Measurements from ENCODE around the gene SGTA. TPM values are rescaled to one million over a fixed set of nuclear protein-coding genes. Genes with fewer than 3 reads are reported as not detected.

The SGTA gene, protein sequence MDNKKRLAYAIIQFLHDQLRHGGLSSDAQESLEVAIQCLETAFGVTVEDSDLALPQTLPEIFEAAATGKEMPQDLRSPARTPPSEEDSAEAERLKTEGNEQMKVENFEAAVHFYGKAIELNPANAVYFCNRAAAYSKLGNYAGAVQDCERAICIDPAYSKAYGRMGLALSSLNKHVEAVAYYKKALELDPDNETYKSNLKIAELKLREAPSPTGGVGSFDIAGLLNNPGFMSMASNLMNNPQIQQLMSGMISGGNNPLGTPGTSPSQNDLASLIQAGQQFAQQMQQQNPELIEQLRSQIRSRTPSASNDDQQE
- 53.5 and 114 TPM in 2 replicates for total RNA-seq (2011; cell fraction: chromatin; rRNA removed; ENCODE audit: low replicate concordance)
- 73.2 and 78.7 TPM in 2 replicates for total RNA-seq (2011; cell fraction: nucleolus; rRNA removed)
- 57.0 and 59.8 TPM in 2 replicates for total RNA-seq (2011; cell fraction: nucleoplasm; rRNA removed)
- 73.2 and 106 TPM in 2 replicates for total RNA-seq (2014; rRNA removed)
- 16.2 and 18.1 TPM in 2 replicates for total RNA-seq (2014; rRNA removed; fragmentation: Illumina TruSeq; extraction: Trizol)
- 49.9 and 50.8 TPM in 2 replicates for total RNA-seq (2015; rRNA removed; fragmentation: Illumina TruSeq; extraction: Trizol)
- 106 and 110 TPM in 2 replicates for total RNA-seq (2021)
- 44.5 and 67.3 TPM in 2 replicates for polyA plus RNA-seq (2011; rRNA removed)
- polyA plus RNA-seq (2011; cell fraction: cytosol; rRNA removed) = 73.0 and 146 TPM in 2 replicates
- polyA plus RNA-seq (2011; cell fraction: nucleus; rRNA removed) = 65.8 and 104 TPM in 2 replicates
- 77.3 and 87.1 TPM in 2 replicates for polyA plus RNA-seq (2012)
- polyA plus RNA-seq (2014; fragmentation: Illumina TruSeq; extraction: Trizol) = 72.3 and 101 TPM in 2 replicates
- polyA plus RNA-seq (2014; fragmentation: Nextera tagmentation; extraction: Ambion mirVana) = 1 to 10 TPM; 1.4 to 4.8 TPM
- polyA plus RNA-seq (2014; rRNA removed) = 87.3 and 89.9 TPM in 2 replicates
- polyA minus RNA-seq (2011; rRNA and poly(A)+ RNA removed) = 10.3 and 19.1 TPM in 2 replicates
- polyA minus RNA-seq (2011; cell fraction: cytosol; rRNA and poly(A)+ RNA removed) = 38.4 and 40.7 TPM in 2 replicates
- 17.5 and 20.0 TPM in 2 replicates for polyA minus RNA-seq (2011; cell fraction: nucleus; rRNA and poly(A)+ RNA removed)
- Bru-seq, nascent RNA = percentile 77 among the genes with signal in this experiment
- percentile 82 among the genes with signal in this experiment for BruChase-seq, experiment 1, labeled RNA remaining after a 2-hour chase
- BruChase-seq, experiment 2, labeled RNA remaining after a 6-hour chase = percentile 86 among the genes with signal in this experiment
- long read RNA-seq, experiment 1, transcript SGTA-201 (12 exons, 2,330 nt) = major isoform, 234 of 651 reads
- long read RNA-seq, experiment 1, partial matches to known transcripts = 157 of 651 reads
- long read RNA-seq, experiment 1, other reads (novel, unspliced or antisense) = 258 of 651 reads
- long read RNA-seq, experiment 2, transcript SGTA-201 (12 exons, 2,330 nt) = major isoform, 75 of 154 reads
- long read RNA-seq, experiment 2, partial matches to known transcripts = 34 of 154 reads
- long read RNA-seq, experiment 2, other reads (novel, unspliced or antisense) = 42 of 154 reads
- long read RNA-seq, experiment 3, transcript SGTA-201 (12 exons, 2,330 nt) = major isoform, 138 of 174 reads
- long read RNA-seq, experiment 3, partial matches to known transcripts = 23 of 174 reads
- long read RNA-seq, experiment 3, other reads (novel, unspliced or antisense) = 13 of 174 reads

GRCh38 chr19:2782936-2783780 is at the start of gene SGTA:
TSS of gene SGTA (minus strand) at chr19:2783273. CDS start at chr19:2769068, 14,205 bp downstream.
- in situ Hi-C loops (cut with MboI) = no loop called here
- H3K4me1 ChIP-seq (replicated peaks in 1 of 2; ENCODE audit: control insufficient read depth in 2 of 2, insufficient read depth in 2 of 2, low read length in 2 of 2) = peaks cover 13 to 51% of the 10 kb centered on the region in 2 experiments; a peak in 4 of 5 replicates
- intact Hi-C loops (cut with micrococcal nuclease) = loop anchor here (1.0 kb wide), 1 partner anchor 43 kb away; the partner anchor contains the start of gene SLC39A3
- peak within 1 kb of the TSS; percentile 93 for H3K27ac ChIP-seq (ENCODE audit: extremely low read depth, low read depth, low read length)
- DNase-seq (ENCODE audit: extremely low read depth in 1 of 4, low spot score in 3 of 4) (peak; percentile 90 to 99 (median 94)), FAIRE-seq (peak; percentile 99), ATAC-seq (peak; percentile 87)
- H3K36me3 ChIP-seq (ENCODE audit: control insufficient read depth, insufficient read depth, low read length) = peaks cover 53% of the 10 kb centered on the region; the same call in 2 of the 3 replicates
- H3K9me3 ChIP-seq (replicated peaks; ENCODE audit: control insufficient read depth, insufficient read depth, low read depth, low read length) = no peaks in the 10 kb centered on the region
- peak within 1 kb of the TSS; percentile 95 for H3K4me2 ChIP-seq (ENCODE audit: insufficient read depth, low read length)
- under 1% methylated on average over 56 of the region's 68 CpGs for WGBS (ENCODE audit: insufficient coverage, low coverage, missing lambda C conversion rate)
- peaks cover 79% of the 10 kb centered on the region for H3K79me2 ChIP-seq (ENCODE audit: control insufficient read depth, insufficient read depth, low read length)
- no peaks in the 10 kb centered on the region for H3K27me3 ChIP-seq (ENCODE audit: control insufficient read depth in 2 of 2, insufficient read depth in 2 of 2, low read length in 2 of 2)
- no TSS peak for BruUV-seq (replicated peaks)
- H3K9ac ChIP-seq (ENCODE audit: insufficient read depth in 1 of 2, low read depth in 2 of 2, low read length in 2 of 2) = peak within 1 kb of the TSS; percentile 98 to 99
- H2AFZ ChIP-seq (ENCODE audit: low read depth, low read length) = peak within 1 kb of the TSS; percentile 86
- CTCF ChIA-PET (ENCODE audit: low intra/inter-chr PET ratio) = interaction anchor here (0.8 kb wide), 1 partner anchor 307 kb away, joined by 4 read pairs; the partner anchor contains the start of gene GADD45B
- H4K20me1 ChIP-seq (replicated peaks; ENCODE audit: control insufficient read depth, insufficient read depth, low read length) = peaks cover 12% of the 10 kb centered on the region
- POLR2A ChIA-PET = interaction anchor here (0.7 to 1.0 kb wide), 6 partner anchors 8 to 297 kb away, joined by 3 to 5 read pairs (median 4); no protein-coding TSS in a partner anchor
- H3K9me1 ChIP-seq (ENCODE audit: control insufficient read depth, insufficient read depth, low read length) = no peaks in the 10 kb centered on the region
- peak within 1 kb of the TSS; percentile 95 for H3K4me3 ChIP-seq
- no peak for TF ChIP-seq GTF2E2 (tag; IDR thresholded peaks at IDR 0.05)
- TF ChIP-seq THRAP3 (IDR thresholded peaks at IDR 0.05; ENCODE audit: borderline replicate concordance) = no peak
- no peak for TF ChIP-seq SLC30A9 (CRISPR knock-in tag; IDR thresholded peaks at IDR 0.05)
- TF ChIP-seq ZNF830 (CRISPR knock-in tag; IDR thresholded peaks at IDR 0.05) = no peak
- peak; percentile 68; the same call in 1 of the 2 replicates for TF ChIP-seq CTBP1 (IDR thresholded peaks at IDR 0.05; ENCODE audit: borderline replicate concordance)
- no peak for TF ChIP-seq ZNF785 (CRISPR knock-in tag; IDR thresholded peaks at IDR 0.05)
- TF ChIP-seq ZNF24 (IDR thresholded peaks at IDR 0.05) = 0 out of 2 replicates have a peak, but pooled peaks have one; percentile 43
- peak; percentile 96 for TF ChIP-seq ZNF395 (CRISPR knock-in tag; IDR thresholded peaks at IDR 0.05)
- no peak for TF ChIP-seq MIER1 (IDR thresholded peaks at IDR 0.05; ENCODE audit: low read depth)
- peak; percentile 86 for TF ChIP-seq JUND (IDR thresholded peaks at IDR 0.05; ENCODE audit: borderline replicate concordance, low read depth, low read length)
- TF ChIP-seq JUND (tag; IDR thresholded peaks at IDR 0.05; ENCODE audit: borderline replicate concordance, low read depth, low read length) = peak; percentile 74; the same call in 1 of the 3 replicates
- TF ChIP-seq CEBPG (CRISPR knock-in tag; IDR thresholded peaks at IDR 0.05) = peak; percentile 96
- peak; percentile 93 to 98 for TF ChIP-seq CEBPG (tag; conservative IDR thresholded peaks at IDR 0.05 in 1 of 2, IDR thresholded peaks at IDR 0.05 in 1 of 2)
- TF ChIP-seq CREBBP (IDR thresholded peaks at IDR 0.05; ENCODE audit: low read depth, low read length) = no peak

Data from K562 (cell line).